ENCODE measurements around the gene ZBTB37. TPM values are rescaled to one million over a fixed set of nuclear protein-coding genes. Genes with fewer than 3 reads are reported as not detected.

Gene ZBTB37
- total and polyA plus RNA-seq, 2 of the 4 experiments (the other 2 are of a cell fraction), result 1.0 to 13.1 TPM

- H4K91ac ChIP-seq (ENCODE audit: insufficient read depth, low read depth, low read length), result no peak overlapping the region
- no peak overlapping the region for H2AFZ ChIP-seq (replicated peaks; ENCODE audit: low read length, poor library complexity)
- no peak overlapping the region for H2BK20ac ChIP-seq (ENCODE audit: low read depth, low read length)
- H2BK5ac ChIP-seq (ENCODE audit: low read depth, low read length, poor library complexity, severe bottlenecking), result no peak overlapping the region
- H4K8ac ChIP-seq (ENCODE audit: low read depth in 2 of 2, low read length in 2 of 2), result no peak overlapping the region
- no peak overlapping the region for H3K9ac ChIP-seq (ENCODE audit: low read depth, low read length)
- ChIA-PET CTCF (no interaction called here), POLR2A (ENCODE audit: unreplicated experiment) (no interaction called here)
- peaks cover 0 to 4% of the 10 kb centered on the region in 2 experiments; a peak in 1 of 4 replicates for H3K79me1 ChIP-seq (ENCODE audit: low read depth in 1 of 2, low read length in 2 of 2)
- WGBS, 2 experiments (ENCODE audit: extremely low coverage in 2 of 2, insufficient read length in 1 of 2), result no CpG with 5 or more reads among the region's 2 CpGs
- H3K4me1 ChIP-seq (ENCODE audit: control insufficient read depth, insufficient read depth, low read length), result no peaks in the 10 kb centered on the region
- BruUV-seq (replicated peaks), result no TSS peak
- H3K4me2 ChIP-seq (ENCODE audit: low read depth, low read length), result no peak overlapping the region
- H4K20me1 ChIP-seq (ENCODE audit: insufficient read depth, low read length), result no peaks in the 10 kb centered on the region
- no peak for TF ChIP-seq MAZ (IDR thresholded peaks at IDR 0.05; ENCODE audit: borderline replicate concordance, low read depth, low read length)
- no peak overlapping the region for H4K5ac ChIP-seq (ENCODE audit: low read depth, low read length)
- intact Hi-C loops (cut with micrococcal nuclease), result no loop called here
- dilution Hi-C loops (cut with HindIII; ENCODE audit: low sequenced_read_pairs, unreplicated experiment), result no loop called here
- H3K23ac ChIP-seq (ENCODE audit: low read depth, low read length), result no peak overlapping the region
- no peak overlapping the region for H3K27ac ChIP-seq (ENCODE audit: insufficient read depth, low read length)
- no peak for ATAC-seq (ENCODE audit: low read depth)
- no peaks in the 10 kb centered on the region for H3K27me3 ChIP-seq (ENCODE audit: control insufficient read depth, insufficient read depth, low read length)
- no peak for DNase-seq
- H2BK120ac ChIP-seq (ENCODE audit: low read depth, low read length), result no peak overlapping the region
- in situ Hi-C loops (cut with MboI; ENCODE audit: low sequenced_read_pairs), result no loop called here
- no peak overlapping the region for H2AK5ac ChIP-seq (ENCODE audit: low read depth, low read length)
- peaks cover 15% of the 10 kb centered on the region for H3K36me3 ChIP-seq (ENCODE audit: control insufficient read depth, insufficient read depth, low read length)
- no peak overlapping the region for H2BK15ac ChIP-seq (ENCODE audit: low read depth, low read length)
- no peak overlapping the region for H3K4ac ChIP-seq (ENCODE audit: low read depth, low read length)
- H3K14ac ChIP-seq (replicated peaks; ENCODE audit: low read depth, low read length), result no peak overlapping the region
- H3K56ac ChIP-seq (ENCODE audit: extremely low read depth, insufficient read depth, low read length), result no peak overlapping the region
- H3K18ac ChIP-seq (ENCODE audit: low read depth, low read length), result no peak overlapping the region
- no peaks in the 10 kb centered on the region for H3K9me3 ChIP-seq (ENCODE audit: control insufficient read depth, insufficient read depth, low read length)
- H3K9me1 ChIP-seq (ENCODE audit: insufficient read depth, low read length), result no peaks in the 10 kb centered on the region; the same call in 1 of the 2 replicates
- H2AK9ac ChIP-seq (replicated peaks; ENCODE audit: low read depth, low read length, poor library complexity), result no peak overlapping the region
- no peak overlapping the region for H3K4me3 ChIP-seq (ENCODE audit: insufficient read depth, low read depth, low read length)
Measured at GRCh38 chr1:173889885-173890284, 21.7 kb downstream of the ZBTB37 start.

All from IMR-90 (cell line).